Medulla oblongata (tissue), 1 donor: ENCODE measurements around the gene IMMP2L.
"Not testable (repeated sequence)": the region's sequence is repeated elsewhere in the genome, so short reads cannot be mapped to it uniquely, and the experiment has no call there.

Source experiments
- DNase-seq: peaks from one replicate; pipeline ENCODE4 v3.0.0-alpha.2; 2015; ENCODE audit errors: extremely low spot score

IMMP2L gene

DNA sequence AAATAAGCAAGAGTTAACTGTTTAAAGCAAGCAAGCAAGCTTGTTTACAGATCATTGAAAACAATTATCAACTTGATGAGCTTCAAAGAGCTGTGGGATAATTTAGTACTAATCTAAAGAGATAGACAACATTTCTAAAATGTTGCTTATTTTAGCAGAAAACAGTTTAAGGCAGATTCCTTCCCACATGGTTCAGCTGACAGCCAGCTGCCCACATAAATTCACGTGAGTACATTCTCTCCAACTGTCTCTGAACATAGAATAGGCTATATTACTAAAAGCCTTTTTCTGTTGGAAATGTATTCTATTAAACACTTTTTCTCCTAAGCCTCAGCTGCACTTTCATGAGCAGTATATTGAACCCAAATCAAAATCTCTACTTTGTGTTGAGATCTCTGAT lies 297.3 kb downstream of the IMMP2L start:
- no peak for DNase-seq

GRCh38 chr7:111264111-111264868 lies 298.0 kb downstream of the IMMP2L start:
- DNase-seq, result no peak

GRCh38 chr7:111262293-111263116 lies 299.8 kb downstream of the IMMP2L start:
- no peak for DNase-seq

- DNase-seq, result no peak
Observed at GRCh38 chr7:111261496-111261895, 300.8 kb downstream of the IMMP2L start.

DNA sequence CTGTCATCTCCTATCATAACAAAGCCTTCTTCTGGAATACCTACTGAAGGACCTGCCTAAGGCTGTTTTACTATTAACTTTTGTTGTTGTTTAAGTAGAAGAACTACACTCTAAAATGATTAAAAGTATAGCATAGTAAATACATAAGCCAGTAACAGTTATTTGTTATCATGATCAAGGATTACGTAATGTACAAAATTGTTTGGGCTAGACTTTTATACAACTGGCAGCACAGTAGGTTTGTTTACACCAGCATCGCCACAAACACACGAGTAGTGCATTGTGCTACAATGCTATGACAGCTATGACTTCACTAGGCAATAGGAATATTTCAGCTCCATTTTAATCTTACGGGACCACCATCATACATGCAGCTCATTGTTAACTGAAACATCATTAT lies 302.3 kb downstream of the IMMP2L start:
- no peak for DNase-seq

DNA sequence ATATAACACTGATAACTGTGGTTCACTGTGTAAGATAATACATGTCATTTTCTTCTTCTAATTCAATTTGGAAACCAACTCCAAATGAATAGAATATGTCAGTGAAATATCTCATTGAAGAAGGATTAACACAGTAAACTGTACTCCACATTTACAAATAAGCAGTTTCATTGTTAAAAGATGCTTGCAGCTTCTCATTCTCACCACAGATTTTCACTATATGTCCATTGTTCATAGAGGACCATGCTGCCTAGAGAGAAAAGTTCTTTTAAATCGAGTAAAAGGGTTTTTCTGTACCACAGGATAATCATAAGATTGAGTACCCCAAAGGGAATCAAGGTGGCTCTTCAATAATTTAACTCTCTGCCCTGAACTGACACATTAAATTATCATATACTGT lies 305.9 kb downstream of the IMMP2L start:
- peak; percentile 52 for DNase-seq

DNA sequence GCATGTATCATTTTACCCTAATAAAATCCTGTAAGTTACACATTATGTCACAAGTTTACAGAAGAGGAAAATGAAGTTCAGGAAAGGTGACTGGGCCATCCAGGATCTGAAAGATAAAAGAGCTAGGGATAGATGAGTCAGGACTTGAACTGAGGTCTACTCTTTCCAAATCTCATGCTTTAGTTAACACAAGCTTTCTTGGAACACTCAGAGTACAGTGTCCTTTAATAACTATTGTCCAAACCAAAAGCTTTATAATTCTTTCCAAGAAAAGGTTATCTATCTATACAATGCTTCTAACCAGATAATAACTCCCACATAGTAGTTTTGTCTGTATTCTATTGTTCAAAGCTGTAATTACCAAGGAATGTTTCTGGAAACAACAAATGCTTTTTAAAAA lies 306.7 kb downstream of the IMMP2L start:
- no peak for DNase-seq

DNA sequence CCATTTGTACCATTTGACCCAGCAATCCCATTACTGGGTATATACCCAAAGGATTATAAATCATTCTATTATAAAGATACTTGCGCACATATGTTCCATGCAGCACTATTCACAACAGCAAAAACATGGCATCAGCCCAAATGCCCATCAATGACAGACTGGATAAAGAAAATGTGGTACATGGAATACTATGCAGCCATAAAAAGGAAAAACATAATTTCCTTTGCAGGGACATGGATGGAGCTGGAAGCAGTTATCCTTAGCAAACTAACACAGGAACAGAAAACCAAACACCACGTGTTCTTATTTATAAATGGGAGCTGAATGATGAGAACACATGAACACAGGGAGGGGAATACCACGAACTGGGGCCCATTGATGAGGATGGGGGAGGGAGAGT lies 310.9 kb downstream of the IMMP2L start:
- DNase-seq, result not testable (repeated sequence)

DNA sequence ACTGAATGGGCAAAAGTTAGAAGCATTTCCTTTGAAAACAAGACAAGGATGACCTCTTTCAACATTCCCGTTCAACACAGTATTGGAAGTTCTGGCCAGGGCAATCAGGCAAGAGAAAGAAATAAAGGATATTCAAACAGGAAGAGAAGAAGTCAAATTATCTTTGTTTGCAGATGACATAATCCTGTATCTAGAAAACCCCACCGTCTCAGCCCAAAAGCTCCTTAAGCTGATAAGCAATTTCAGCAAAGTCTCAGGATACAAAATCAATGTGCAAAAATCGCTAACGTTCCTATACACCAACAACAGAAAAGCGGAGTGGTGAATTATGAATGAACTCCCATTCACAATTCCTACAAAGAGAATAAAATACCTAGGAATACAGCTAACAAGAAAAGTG lies 312.5 kb downstream of the IMMP2L start:
- not testable (repeated sequence) for DNase-seq

- peak; percentile 19 for DNase-seq
Observed at GRCh38 chr7:111242141-111242755, 320.0 kb downstream of the IMMP2L start.

DNA sequence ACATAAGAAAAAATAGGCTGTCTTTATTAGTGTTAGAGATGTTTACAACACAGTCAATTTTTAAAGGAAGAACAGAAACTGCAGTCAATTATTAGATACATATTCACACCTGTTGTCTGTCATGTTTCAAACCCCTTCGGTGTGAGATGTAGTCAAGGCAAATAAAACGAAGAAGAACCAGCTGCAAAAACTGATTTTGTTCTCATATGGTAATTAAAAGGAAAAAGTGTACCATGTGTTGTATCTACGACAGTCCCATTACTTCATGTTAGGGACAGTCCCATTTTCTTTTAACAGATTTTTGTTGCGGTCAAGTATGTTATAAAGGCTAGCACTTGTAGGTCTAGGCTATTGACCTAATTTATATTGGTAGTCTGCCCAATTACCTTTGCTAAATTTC lies 321.9 kb downstream of the IMMP2L start:
- no peak for DNase-seq

GRCh38 chr7:111239437-111239836 lies 322.9 kb downstream of the IMMP2L start:
- DNase-seq, result no peak

GRCh38 chr7:111238886-111239285 lies 323.4 kb downstream of the IMMP2L start:
- peak; percentile 38 for DNase-seq

DNA sequence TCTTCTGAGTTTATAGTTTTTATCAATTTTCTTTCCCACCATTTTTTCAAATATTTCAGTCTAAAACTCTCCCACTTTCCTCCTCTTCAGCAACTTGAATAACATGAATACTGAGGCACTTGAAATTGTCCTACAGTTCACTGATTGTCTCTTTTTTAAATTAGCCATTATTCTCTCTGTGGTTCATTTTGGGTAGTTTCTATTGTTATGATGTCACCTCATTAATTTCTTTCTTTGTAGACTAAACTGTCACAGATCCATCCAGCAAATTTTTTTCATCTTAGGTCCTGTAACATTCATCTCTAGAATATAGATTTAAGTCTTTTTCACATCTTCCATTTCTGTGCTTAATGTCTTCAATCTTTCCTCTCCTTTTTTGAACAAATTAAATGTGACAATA lies 326.6 kb downstream of the IMMP2L start:
- no peak for DNase-seq

DNA sequence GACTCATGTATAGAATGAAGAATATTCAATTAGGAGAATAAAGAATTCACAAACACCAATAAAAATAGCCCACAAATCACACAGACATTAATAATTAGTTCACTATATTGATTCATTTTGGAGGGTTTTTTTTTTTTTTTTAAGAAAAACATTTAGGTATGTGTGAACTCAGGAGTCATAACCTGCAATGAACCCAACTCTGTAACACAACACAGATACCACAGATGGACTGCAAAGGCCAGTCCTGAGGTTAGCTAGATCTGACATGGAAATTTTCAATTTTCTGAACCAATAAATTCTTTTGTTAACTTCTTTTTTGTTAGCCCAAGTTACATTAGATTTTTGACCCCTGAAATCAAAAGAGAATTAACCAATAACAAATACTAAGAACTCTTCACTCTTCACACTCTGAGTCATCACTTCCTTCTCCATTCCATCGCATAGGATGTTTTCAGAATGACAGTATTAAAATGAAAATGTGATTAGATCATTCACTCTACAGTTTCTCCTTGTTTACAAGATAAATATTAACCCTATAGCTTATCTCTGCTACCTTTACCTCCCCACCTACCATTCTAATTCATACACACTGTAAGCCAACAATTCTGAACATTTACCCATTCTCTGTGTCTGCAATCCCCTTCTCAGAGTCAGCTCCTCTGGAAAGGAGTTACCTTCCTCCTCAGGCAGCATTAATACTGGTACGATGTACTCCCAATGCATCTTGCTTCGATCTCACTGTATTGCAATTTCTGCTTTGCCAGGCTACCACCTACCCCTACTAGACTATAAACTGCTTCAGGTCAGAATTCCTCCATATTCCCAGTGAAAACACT lies 329.8 kb downstream of the IMMP2L start:
- no peak for DNase-seq

- DNase-seq, result no peak
Observed at GRCh38 chr7:111229916-111230315, 332.4 kb downstream of the IMMP2L start.

GRCh38 chr7:111229181-111229740 lies 333.0 kb downstream of the IMMP2L start:
- DNase-seq, result no peak

DNA sequence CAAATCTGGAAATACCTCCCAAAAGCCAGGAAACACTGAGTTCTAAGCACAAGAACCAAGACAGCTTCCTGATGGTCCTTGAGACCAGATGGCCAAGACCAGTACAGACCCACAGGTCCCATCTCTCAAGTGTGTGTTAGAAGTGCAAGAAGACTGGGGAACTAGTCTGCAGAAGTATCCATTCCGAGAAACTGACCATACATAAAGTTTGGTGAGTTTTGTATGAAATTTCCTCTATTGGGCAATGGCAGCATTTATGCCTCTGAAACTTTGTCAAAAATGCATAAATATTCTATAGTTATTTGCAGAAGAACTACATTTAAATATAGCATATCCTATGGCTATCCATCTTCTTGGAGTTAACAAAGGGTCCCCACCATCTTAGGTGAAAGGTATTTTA lies 333.9 kb downstream of the IMMP2L start:
- no peak for DNase-seq

- DNase-seq, result no peak
Observed at GRCh38 chr7:111226800-111227199, 335.5 kb downstream of the IMMP2L start.

DNA sequence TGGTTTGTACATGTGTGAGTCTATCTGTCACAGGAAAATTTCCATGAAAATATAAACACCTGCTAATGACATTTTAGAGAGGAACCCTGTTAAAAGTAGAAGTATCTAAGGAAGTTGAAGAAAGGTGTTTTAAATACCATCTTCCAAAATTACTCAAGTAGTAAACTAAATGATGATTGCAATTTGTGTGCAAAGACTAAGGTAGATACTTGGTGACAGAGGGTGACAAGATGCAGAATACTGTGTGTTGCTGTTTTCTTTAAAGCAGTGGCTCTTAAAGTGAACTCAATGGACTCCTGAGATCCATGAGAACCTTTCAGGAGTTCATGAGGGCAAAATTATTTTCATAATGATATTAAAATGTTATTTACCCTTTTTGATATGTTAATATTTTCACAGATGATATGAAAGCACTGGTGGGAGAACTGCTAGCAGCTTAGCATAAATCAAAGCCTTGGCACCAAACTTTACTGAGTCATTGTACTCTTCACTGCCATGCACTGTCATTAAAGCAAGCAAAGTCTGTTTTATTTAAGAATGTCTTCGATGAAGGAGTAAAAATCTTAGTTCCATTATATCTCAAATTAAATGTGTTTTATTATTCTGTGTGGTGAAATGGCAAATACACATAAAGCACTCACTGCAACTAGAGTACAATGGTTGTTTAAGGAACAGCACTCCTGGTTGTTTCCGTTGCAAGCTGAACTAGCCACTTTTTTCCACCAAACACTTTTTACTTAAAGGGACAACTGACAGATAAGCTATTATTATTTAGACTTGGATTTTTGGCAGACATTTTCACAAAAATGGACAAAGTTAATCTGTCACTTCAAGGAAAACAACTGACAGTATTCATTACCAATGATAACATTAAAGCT lies 337.7 kb downstream of the IMMP2L start:
- no peak for DNase-seq
